Vagina (tissue), 2 donors: ENCODE results near the gene PARP2. TPM values are rescaled to one million over a fixed set of nuclear protein-coding genes. Genes with fewer than 3 reads are reported as not detected.

Source experiments
- DNase-seq, 2 donors: peaks; one replicate each; pipeline ENCODE4 v3.0.0-alpha.2; 2017; ENCODE audit errors: extremely low spot score in 2 of 2
- H3K27ac ChIP-seq: fragments of 200-600 bp; sonication (generic); one replicate; pipeline ENCODE4 v1.5.1; 2019
- H3K27me3 ChIP-seq: fragments of 200-600 bp; sonication (generic); one replicate; pipeline ENCODE4 v1.5.1; 2019
- H3K36me3 ChIP-seq, 2 donors: fragments of 200-600 bp; sonication (generic); one replicate each; pipeline ENCODE4 v1.5.1; 2017 to 2019
- H3K4me1 ChIP-seq: fragments of 200-600 bp; sonication (generic); one replicate; pipeline ENCODE4 v1.5.1; 2019
- H3K4me3 ChIP-seq, 2 donors: fragments of 200-600 bp; sonication (generic); 1 replicate in 1 of 2; 2 replicates in 1 of 2; pipeline ENCODE4 v1.5.1; 2016 to 2019
- H3K9me3 ChIP-seq: fragments of 200-600 bp; sonication (generic); one replicate; pipeline ENCODE4 v1.5.1; 2019
- POLR2A ChIP-seq, 2 donors: fragments of 450-650 bp; IDR thresholded peaks; one replicate each; pipeline ENCODE4 v1.6.1; 2017; ENCODE audit warnings: antibody characterized with exemption in 2 of 2, mild to moderate bottlenecking in 2 of 2, moderate library complexity in 2 of 2
- POLR2AphosphoS5 ChIP-seq, 2 donors: sonication (generic); formaldehyde crosslinking; IDR thresholded peaks; one replicate each; pipeline ENCODE4 v1.9.0; 2017; ENCODE audit warnings: antibody characterized with exemption in 2 of 2, mild to moderate bottlenecking in 2 of 2, low read depth in 1 of 2; ENCODE audit not compliant: insufficient read depth in 1 of 2
- intact Hi-C: fragments of 100-400 bp; cut with DNase I; formaldehyde crosslinking; loops from one replicate; pipeline ENCODE4 v1.15.1; 2023
- total RNA-seq: library from RNA; depleted of rRNA; stranded (reverse); fragments of >200 nt; gene quantifications from one replicate; pipeline ENCODE4 v1.2.3, GENCODE V29; 2016
- TF ChIP-seq, protein P1 (sequence below), 3 experiments: fragments of 450-650 bp in 2 of 3; fragments of 200-600 bp in 1 of 3; sonication (generic) in 1 of 3; IDR thresholded peaks; one replicate each; pipeline ENCODE4 v1.5.1; 2017 to 2019; ENCODE audit warnings: antibody characterized with exemption in 3 of 3, mild to moderate bottlenecking in 2 of 3, moderate library complexity in 2 of 3

PARP2 gene
- total RNA-seq, 1 donor from 2014 or later, result 5.9 TPM

DNA sequence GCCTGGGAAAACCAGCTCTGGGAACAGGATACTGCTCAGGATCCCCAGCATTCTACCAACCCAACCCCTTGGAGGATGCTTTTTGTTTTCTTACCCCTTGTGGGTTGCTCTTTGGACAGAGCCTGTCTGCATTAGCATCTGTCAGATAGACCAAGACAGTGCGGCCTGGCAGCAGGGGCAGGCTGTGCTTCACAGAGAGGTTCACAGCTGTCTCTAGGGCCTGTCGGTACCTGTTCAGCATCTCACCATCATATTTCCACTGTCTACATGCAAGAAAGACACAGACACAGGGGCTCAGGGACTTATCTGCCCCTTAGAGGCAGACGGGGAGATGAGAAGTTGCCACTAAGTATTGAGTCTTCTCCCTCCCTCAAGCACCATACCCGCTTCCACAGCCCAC is 48.1 kb downstream of the PARP2 start:
- intact Hi-C loops, result no loop called here
- Histone ChIP-seq H3K4me3 (no peak overlapping the region), H3K27me3 (no peaks in the 10 kb centered on the region), H3K36me3 (peaks cover 0 to 78% of the 10 kb centered on the region in 2 donors), H3K27ac (no peak overlapping the region), H3K4me1 (no peaks in the 10 kb centered on the region), H3K9me3 (no peaks in the 10 kb centered on the region)
- DNase-seq, result no peak
- TF ChIP-seq POLR2AphosphoS5 (IDR thresholded peaks at IDR 0.05; ENCODE audit: insufficient read depth in 1 of 2, low read depth in 1 of 2) (no peak), POLR2A (IDR thresholded peaks at IDR 0.05) (no peak)
- TF ChIP-seq, protein P1, sequence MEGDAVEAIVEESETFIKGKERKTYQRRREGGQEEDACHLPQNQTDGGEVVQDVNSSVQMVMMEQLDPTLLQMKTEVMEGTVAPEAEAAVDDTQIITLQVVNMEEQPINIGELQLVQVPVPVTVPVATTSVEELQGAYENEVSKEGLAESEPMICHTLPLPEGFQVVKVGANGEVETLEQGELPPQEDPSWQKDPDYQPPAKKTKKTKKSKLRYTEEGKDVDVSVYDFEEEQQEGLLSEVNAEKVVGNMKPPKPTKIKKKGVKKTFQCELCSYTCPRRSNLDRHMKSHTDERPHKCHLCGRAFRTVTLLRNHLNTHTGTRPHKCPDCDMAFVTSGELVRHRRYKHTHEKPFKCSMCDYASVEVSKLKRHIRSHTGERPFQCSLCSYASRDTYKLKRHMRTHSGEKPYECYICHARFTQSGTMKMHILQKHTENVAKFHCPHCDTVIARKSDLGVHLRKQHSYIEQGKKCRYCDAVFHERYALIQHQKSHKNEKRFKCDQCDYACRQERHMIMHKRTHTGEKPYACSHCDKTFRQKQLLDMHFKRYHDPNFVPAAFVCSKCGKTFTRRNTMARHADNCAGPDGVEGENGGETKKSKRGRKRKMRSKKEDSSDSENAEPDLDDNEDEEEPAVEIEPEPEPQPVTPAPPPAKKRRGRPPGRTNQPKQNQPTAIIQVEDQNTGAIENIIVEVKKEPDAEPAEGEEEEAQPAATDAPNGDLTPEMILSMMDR (IDR thresholded peaks at IDR 0.05), result no peak

DNA sequence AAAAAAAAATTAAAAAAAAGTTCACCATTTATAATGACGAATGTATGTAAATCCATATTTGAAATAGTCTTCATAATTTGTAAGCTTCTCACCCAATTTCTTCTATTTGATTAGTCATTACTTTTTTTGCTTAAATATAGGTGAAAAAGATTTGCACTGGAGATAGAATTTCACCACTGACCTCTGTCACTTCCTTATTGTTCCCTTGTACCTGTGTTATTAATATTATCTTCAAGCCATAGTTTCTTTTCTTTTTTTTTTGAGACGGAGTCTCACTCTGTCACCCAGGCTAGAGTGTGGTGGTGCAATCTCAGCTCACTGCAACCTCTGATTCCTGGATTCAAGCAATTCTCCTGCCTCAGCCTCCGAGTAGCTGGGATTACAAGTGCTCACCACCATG is 54.1 kb downstream of the PARP2 start:
- Histone ChIP-seq H3K9me3 (no peaks in the 10 kb centered on the region), H3K4me3 (no peak overlapping the region), H3K27ac (no peak overlapping the region), H3K36me3 (peaks cover 0 to 42% of the 10 kb centered on the region in 2 donors), H3K4me1 (no peaks in the 10 kb centered on the region), H3K27me3 (no peaks in the 10 kb centered on the region)
- no peak for DNase-seq
- no peak for TF ChIP-seq POLR2A (IDR thresholded peaks at IDR 0.05)
- TF ChIP-seq, protein P1 (IDR thresholded peaks at IDR 0.05), result no peak
- TF ChIP-seq POLR2AphosphoS5 (IDR thresholded peaks at IDR 0.05; ENCODE audit: insufficient read depth in 1 of 2, low read depth in 1 of 2), result no peak
- intact Hi-C loops, result no loop called here

DNA sequence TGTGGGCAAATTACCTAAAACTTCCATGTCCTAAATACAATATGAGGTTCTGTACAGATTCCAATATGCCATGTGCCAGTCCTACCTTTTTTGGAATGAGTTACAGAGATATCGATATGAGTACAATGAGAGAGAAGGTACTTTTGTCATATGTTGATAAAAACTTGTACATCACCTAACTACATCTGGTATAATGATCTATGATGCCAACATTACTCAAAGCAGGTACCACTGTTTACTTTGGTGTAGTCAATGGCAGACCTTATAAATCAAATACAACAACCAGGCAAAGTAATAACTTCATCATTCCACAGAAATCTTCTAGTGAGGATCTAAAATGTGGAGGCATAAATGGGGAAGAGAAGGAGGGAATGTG is 57.1 kb downstream of the PARP2 start:
- no peak overlapping the region for H3K4me3 ChIP-seq
- H3K27ac ChIP-seq, result no peak overlapping the region
- intact Hi-C loops, result no loop called here
- H3K36me3 ChIP-seq, result peaks cover 0 to 51% of the 10 kb centered on the region in 2 donors
- DNase-seq, result no peak
- H3K4me1 ChIP-seq, result no peaks in the 10 kb centered on the region
- H3K9me3 ChIP-seq, result no peaks in the 10 kb centered on the region
- H3K27me3 ChIP-seq, result no peaks in the 10 kb centered on the region
- TF ChIP-seq, protein P1 (IDR thresholded peaks at IDR 0.05), result no peak
- no peak for TF ChIP-seq POLR2AphosphoS5 (IDR thresholded peaks at IDR 0.05; ENCODE audit: insufficient read depth in 1 of 2, low read depth in 1 of 2)
- no peak for TF ChIP-seq POLR2A (IDR thresholded peaks at IDR 0.05)

DNA sequence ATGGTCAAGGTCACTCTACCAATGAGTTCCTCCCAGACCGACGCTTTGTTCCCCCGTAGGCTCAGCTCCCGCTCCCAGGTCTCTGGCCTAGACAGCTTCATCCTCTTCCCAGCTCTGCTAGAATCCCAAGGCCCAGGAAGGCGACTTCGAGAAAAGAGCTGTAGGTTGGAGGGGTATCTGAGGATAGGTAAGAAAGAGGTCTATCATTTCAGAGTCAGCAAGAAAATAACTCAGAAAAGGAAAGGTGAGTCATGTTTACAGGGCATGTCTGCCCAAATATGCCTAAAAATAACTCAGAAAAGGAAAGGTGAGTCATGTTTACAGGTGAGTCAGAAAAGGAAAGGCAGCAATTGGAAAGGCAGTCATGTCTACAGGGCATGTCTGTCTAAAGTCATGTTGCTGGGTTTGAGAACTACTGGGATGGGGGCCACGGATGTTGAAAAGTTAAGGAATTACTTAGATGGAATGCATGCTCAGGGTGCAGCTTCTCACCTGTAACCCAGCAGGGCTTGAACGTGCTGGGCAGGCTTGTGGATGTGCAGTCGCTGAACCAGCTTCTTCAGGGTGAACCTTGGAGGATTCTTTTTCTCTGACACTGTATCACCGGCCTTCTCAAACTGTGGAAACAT is 57.6 kb downstream of the PARP2 start:
- Histone ChIP-seq H3K27me3 (no peaks in the 10 kb centered on the region), H3K27ac (no peak overlapping the region), H3K4me3 (no peak overlapping the region), H3K36me3 (peaks cover 0 to 47% of the 10 kb centered on the region in 2 donors), H3K9me3 (no peaks in the 10 kb centered on the region), H3K4me1 (no peaks in the 10 kb centered on the region)
- DNase-seq, result no peak
- TF ChIP-seq POLR2AphosphoS5 (IDR thresholded peaks at IDR 0.05; ENCODE audit: insufficient read depth in 1 of 2, low read depth in 1 of 2) (peak in 1 of 2 donors; percentile 34), POLR2A (IDR thresholded peaks at IDR 0.05) (no peak)
- TF ChIP-seq, protein P1 (IDR thresholded peaks at IDR 0.05), result no peak
- intact Hi-C loops, result no loop called here

DNA sequence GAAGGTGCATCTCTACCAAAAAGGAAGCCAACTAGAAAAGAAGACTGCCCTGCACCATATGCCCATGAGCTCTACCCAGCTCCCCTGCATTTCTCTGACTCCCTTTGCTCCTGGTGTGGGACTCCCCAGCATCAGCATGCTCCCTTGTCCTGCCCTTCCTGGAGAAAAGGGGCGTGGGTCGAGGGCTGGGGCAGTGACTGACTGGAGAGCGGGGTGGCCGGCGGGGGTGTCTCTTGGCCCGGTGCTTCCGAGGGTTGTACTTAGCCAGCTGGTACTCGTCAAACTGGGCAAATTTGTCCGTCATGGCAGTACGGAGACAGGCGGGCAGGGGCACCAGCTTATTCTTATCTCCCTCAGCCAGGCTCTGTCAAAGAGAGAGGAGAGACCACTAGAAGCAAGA is 60.1 kb downstream of the PARP2 start:
- H3K27me3 ChIP-seq, result no peaks in the 10 kb centered on the region
- H3K9me3 ChIP-seq, result no peaks in the 10 kb centered on the region
- no peak overlapping the region for H3K27ac ChIP-seq
- intact Hi-C loops, result no loop called here
- TF ChIP-seq POLR2AphosphoS5 (IDR thresholded peaks at IDR 0.05; ENCODE audit: insufficient read depth in 1 of 2, low read depth in 1 of 2), result no peak
- TF ChIP-seq, protein P1 (IDR thresholded peaks at IDR 0.05), result no peak
- no peak for TF ChIP-seq POLR2A (IDR thresholded peaks at IDR 0.05)
- H3K4me1 ChIP-seq, result no peaks in the 10 kb centered on the region
- peaks cover 0 to 49% of the 10 kb centered on the region in 2 donors for H3K36me3 ChIP-seq
- no peak overlapping the region for H3K4me3 ChIP-seq
- DNase-seq, result no peak
